22Rv1 (cell line): ENCODE measurements around the gene TTLL4.
"Not testable (repeated sequence)": the region's sequence is repeated elsewhere in the genome, so short reads cannot be mapped to it uniquely, and the experiment has no call there.

Source experiments
- CTCF ChIP-seq: fragments of 450-650 bp; IDR thresholded peaks from 2 replicates; pipeline ENCODE4 v1.5.1; 2017; ENCODE audit warnings: mild to moderate bottlenecking
- ZFX ChIP-seq: fragments of 450-650 bp; IDR thresholded peaks from 2 replicates; pipeline ENCODE4 v1.6.1; 2017; ENCODE audit warnings: antibody characterized with exemption, borderline replicate concordance

GRCh38 chr2:218687400-218688060, 23.1 kb upstream of the TTLL4 start:
- TF ChIP-seq CTCF, result peak; percentile 89
- TF ChIP-seq ZFX, result not testable (repeated sequence)
